Mucosa of stomach (tissue), 1 donor: ENCODE data around the gene CMC1.

Source experiments
- H3K27me3 ChIP-seq: one replicate; pipeline ENCODE4 v1.7.0; 2013; ENCODE audit warnings: mild to moderate bottlenecking, low read length; ENCODE audit not compliant: control insufficient read depth, insufficient read depth
- H3K36me3 ChIP-seq: one replicate; pipeline ENCODE4 v1.7.0; 2013; ENCODE audit warnings: low read length; ENCODE audit not compliant: control insufficient read depth, insufficient read depth
- H3K4me1 ChIP-seq: one replicate; pipeline ENCODE4 v1.7.0; 2013; ENCODE audit warnings: mild to moderate bottlenecking, low read length; ENCODE audit not compliant: control insufficient read depth, insufficient read depth
- H3K4me3 ChIP-seq: one replicate; pipeline ENCODE4 v1.7.0; 2013; ENCODE audit warnings: low read length
- H3K9ac ChIP-seq: one replicate; pipeline ENCODE4 v1.7.0; 2013; ENCODE audit warnings: mild to moderate bottlenecking, low read length, moderate library complexity
- H3K9me3 ChIP-seq: one replicate; pipeline ENCODE4 v1.7.0; 2013; ENCODE audit warnings: mild to moderate bottlenecking, low read length, moderate library complexity; ENCODE audit not compliant: control insufficient read depth
- donor health status: Pancreatic carcinoma.

Gene CMC1

DNA sequence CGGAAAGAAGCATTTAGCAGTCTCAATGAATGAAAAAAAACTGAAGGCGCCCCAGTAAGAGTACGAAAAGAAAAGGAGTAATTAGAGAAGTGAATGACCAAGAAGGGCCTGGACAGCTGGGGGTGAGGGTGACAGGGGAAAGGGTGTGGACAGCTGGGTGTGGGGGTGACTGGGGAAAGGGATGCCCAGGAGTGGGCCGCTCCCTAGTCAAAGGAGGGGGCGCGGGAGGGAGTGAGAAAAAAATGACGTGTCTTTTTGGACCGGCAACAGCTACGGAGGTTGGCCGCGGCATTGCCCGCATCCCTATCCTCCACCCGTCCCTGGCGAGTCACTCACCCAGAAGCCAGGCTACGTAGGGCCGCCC lies 106.8 kb downstream of the CMC1 start:
- H3K27me3 ChIP-seq, result no peaks in the 10 kb centered on the region
- no peaks in the 10 kb centered on the region for H3K9me3 ChIP-seq
- peak overlapping the region; percentile 92 for H3K4me3 ChIP-seq
- no peaks in the 10 kb centered on the region for H3K36me3 ChIP-seq
- peak overlapping the region; percentile 98 for H3K9ac ChIP-seq
- H3K4me1 ChIP-seq, result peaks cover 9% of the 10 kb centered on the region

GRCh38 chr3:28348629-28349468 lies 107.4 kb downstream of the CMC1 start, which contains the start of the genes AZI2 and ZCWPW2:
AZI2 (minus strand) TSS chr3:28348824; CDS start chr3:28340617, 8,207 bp downstream.
ZCWPW2 (plus strand) TSS chr3:28348721; CDS start chr3:28413069, 64,348 bp downstream.
- Histone ChIP-seq H3K36me3 (no peaks in the 10 kb centered on the region), H3K4me3 (peak within 1 kb of the TSS; percentile 92), H3K9me3 (no peaks in the 10 kb centered on the region), H3K4me1 (peaks cover 9% of the 10 kb centered on the region), H3K27me3 (no peaks in the 10 kb centered on the region), H3K9ac (peak within 1 kb of the TSS; percentile 98)

DNA sequence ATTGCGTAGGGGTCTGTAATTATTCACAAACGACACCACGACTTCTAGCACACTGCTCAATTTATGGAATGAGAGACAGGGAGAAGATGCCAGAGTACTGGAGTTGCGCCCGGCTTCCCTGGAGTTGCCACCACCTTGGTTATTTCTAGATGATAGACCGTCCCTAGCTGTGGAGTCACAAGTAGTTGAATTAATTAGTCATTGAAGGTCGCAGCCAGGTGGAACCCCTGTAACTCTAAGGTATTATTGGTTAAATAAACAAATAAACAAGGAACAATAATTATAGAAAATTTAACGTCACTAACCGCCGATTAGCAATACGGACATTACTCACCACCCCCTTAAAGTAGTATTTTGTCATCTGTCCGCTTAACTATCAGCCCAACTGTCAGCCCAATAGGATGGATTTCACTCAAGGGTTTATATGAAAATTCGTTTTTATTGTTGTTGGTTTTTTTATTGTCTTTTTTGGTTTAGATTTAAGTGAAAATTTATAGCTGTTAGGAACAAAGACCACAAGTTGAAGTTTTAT lies 108.1 kb downstream of the CMC1 start:
- Histone ChIP-seq H3K27me3 (no peaks in the 10 kb centered on the region), H3K9me3 (no peaks in the 10 kb centered on the region), H3K4me1 (peaks cover 9% of the 10 kb centered on the region)

More for the DNA sequence above, 108.1 kb downstream of the CMC1 start:
- Histone ChIP-seq H3K4me3 (peak overlapping the region; percentile 92), H3K9ac (peak overlapping the region; percentile 98), H3K36me3 (no peaks in the 10 kb centered on the region)
